Fibroblast of skin of right quadriceps (primary cell): ENCODE results near the gene SDC4.

Experiments
- DNase-seq: peaks from one replicate; pipeline ENCODE4 v3.0.0-alpha.2; 2013

The SDC4 gene

DNA sequence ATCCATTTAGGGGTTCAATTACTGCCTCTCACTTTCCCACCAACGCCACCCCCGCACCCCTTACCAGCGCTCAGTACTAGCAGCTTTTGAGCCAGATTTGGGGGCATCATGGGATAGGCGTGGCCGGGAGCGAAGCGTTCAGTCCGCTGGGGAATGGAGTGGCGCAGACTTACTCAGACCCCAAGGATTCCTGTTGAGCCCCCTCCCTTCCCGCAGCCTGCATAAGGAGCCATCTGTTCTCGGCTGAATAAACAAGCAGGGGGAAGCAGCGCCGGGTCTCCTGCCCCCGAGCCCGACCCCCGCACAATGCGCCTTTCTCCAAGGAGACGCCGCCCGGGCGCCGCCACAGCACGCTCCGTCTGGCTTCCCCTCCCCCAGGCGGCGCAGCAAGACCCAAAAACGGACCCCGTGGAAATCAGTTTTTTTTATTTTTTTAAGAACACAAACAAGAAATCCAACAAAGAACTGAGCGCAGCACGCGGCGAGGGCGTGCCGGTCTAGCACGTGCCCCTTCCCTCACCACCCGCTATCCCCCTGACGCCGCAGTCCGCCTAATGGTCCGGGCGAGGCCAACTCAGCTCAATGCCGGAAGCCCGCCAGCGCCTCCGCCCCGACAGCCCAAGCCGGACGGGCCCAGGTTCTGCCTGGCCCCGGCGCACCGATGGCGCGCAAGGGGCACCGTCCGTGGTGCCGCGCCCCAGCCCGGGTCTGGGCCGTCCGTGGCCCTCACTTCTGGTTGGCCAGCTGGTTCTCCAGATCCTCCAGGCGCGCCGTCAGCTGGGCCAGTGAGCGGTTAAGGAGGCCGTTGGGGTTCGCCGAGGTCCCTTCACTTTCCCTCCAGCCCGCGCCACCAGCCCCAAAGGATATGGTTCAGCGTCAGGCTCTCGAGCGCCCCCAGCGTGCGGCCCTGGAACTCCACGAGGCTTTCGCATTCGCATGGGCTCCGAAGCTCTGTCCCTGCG, 54.9 kb downstream of the SDC4 start:
- DNase-seq, result peak; percentile 64

DNA sequence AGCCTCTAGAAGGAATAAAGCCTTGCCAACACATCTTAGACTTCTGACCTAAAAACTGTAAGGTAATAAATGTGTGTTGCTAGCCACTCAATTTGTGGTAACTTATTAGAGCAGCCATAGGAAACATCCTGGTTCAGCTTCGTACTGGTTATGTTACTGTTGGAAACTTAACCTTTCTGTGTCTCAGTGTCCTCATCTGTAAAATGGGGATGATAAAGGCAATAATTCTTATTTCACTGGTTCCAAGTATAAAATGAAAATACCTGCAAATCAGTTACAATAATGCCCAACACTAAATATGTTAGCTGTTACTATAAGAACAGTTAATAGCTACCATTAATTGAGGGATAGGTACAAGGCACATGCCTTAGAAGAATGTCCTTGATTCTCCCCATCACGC, 55.9 kb downstream of the SDC4 start:
- no peak for DNase-seq

DNA sequence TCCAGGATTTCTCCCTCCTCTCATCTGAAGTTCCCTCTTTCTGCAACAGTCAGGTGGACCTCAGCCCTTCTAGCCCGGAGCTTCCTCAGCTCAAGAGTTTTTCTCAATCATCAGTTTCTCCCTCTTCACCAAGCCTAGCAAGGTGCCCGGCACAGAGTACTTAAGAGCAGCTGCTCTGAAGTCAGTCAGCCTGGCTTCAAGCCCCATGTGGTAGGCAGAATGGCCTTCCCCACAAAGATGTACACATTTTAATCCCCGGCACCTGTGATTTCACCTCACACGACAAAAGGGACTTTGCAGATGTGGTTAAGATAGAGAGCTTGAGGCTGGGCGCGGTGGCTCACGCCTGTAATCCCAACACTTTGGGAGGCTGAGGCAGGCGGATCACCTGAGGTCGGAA, 56.7 kb downstream of the SDC4 start:
- DNase-seq, result no peak

DNA sequence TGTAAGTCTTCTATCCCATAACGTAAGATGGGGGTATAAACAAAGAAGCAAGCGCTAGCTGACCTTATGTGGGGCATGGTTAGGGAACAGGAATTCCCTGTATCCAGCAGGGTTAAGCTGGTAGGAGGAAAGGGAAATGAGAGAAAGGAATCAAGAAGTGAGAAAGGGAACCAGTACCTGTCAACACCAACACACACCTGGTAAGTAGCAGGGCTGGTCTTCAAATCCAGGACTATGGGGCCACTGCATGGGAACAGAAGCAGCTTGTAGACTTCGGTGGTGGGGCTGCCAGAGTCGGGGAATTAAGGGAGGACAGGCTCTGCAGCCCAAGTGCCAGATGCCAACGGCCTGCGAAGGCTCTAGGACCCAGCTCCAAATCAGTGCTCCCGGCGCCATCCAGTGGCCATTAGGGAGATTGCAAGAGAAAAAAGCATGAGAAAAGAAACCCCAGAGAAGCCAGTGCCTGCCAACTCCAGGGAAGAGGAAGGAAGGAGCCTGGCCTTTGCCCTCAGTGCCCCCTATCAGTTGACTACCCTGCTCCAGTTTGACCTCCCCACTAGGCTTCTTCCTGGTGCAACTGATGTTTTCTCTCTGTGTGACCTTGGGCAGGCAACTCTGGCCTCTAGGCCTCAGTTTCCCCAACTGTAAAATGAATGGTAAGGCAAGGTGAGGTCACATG, 57.4 kb downstream of the SDC4 start:
- DNase-seq, result peak; percentile 64

DNA sequence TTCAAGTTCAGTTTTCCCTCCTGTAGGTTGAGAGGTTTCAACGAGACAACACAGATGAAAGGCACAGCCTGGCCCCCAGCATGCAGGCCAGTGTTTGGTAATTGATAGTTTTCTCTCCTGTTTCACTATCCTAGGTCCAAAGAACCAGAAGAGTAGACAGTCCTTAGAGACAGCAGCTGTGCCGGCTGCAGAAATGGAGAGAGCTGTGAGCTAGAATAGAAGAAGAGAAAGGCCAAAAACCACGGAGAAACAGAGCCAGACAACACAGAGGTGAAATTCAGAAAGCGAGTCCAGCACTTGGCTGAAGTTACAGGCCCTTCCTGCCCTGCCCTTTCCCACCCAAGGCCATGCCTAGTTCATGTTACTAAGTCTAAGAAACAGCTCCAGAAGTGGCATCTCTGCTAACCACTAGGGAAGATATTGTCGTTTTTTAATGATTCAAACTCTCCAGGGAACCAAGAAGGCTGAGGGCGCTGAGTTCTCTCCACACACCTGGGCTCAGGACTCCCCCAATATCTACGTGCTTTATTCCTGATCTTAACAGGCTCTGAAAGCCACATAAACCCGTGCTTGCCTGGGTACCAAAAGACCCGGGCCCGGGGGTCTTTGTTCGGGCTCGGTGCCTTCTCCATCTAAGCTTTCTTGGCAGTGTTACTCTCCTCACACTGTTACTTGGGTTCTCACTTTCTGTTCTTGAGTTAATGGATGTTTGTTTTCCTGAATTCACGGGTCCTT, 58.1 kb downstream of the SDC4 start:
- no peak for DNase-seq

DNA sequence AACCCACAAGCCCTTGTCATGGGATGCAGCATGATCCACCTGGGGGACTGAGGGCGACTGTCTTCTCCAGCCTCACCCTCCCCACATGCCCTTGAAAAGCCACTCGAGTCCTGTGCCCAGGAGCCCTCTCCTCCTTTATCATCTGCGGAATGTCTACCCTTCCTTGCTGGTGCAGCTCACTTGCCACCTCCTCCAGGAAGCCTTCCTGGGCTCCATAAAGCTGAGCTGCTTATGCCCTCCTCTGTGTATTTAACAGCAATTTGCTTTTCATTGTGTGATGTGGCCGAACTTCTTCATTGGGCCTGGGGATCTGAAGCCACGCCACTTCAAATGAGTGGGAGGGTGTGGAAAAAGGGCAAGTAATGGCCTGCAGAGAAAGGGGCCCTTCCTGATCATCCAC, 59.4 kb downstream of the SDC4 start:
- DNase-seq, result no peak

DNA sequence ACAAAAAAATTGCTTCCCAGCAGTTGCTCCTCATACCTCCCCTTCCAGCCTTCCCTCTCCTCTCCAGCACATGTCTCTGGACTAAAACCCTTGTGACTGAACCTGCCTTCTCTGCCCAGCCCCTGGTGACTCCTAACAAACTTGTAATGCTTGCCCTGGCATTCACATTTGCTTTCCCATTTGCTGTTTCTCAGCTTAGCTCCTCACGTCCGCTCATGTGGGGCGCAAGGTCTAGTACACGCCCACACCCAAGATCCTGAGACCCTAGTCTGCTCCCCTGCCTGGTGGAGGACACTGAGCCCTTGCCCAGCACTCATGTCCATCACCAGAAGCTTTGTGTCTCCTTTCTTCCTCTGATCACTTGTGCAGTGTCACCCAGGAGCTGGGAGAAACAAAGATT, 59.8 kb downstream of the SDC4 start:
- DNase-seq, result no peak

DNA sequence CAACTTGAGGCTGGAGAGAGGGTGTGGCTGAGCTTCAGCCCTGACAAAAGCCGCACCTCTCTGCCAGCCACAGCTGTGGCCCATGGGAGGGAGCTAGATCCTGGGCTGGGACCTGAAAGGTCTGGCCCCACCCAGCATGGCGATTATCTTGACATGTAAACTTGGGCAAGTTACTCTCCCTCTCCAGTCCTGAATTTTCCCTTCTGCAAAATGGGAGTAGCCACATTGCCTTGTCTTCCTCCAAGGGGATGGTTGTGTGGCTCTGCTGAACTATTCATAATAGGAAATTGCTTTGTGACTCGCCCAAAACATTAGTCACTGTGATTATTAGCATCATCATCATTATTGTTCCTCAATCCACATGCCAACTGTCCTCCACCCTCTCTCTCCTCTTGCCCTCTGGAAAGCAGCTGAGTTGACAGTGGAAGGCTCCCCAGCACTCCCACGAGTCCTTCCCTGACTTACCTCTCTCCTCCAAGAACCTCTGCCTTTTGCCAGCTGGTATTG, 64.6 kb downstream of the SDC4 start:
- DNase-seq, result no peak

DNA sequence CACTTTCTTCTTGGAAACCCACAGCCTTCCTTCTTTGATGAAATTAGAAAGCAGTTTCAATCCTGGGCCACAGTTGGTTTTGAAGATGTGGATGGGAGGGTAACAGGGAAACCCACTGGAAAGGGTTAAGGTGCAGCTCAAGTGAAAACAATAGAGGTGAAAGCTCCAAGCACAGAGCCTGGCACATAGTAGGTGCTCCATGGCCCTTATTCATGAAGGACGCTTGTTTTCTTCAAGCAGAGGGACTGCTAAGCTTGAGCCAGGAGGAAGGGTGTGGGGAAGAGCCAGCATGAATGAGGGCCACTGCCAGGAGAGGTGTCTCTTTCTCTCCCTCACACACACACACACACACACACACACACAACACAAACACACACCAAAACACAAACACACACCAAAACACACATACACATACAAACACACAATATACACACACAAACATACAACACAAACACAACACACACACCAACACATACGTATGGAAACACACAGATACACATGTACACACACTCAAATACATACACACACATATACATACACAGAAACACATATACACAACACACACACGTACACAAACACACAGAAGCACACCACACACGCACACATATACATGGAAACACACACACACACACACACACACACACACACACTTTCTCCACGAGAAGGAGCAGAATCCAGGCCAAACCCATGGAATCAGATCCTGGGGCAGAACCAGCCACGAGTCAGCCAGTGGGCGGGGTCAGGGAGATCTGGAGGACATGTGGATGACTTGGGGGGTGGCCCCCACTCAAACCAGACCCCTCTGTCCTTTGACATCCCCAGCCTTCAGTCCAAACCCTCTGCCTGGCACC, 65.3 kb downstream of the SDC4 start:
- DNase-seq, result no peak

DNA sequence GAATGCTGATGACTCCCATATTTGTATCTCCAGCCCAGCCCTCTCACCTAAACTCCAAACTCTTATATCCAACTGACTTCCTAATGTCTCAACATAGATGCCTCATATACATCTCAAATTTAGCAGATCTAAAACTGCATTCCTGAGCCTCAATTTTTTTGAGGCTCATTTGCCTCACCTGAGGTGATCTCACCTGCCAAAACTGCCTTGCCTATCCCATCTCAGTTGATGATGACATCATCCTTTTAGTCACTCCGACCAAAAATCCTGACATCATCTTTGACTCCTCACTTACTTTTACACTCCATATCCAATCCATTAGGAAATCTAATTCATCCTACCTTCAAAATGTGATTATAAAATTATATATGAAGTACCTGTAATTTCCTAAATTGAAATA, 68.2 kb downstream of the SDC4 start:
- no peak for DNase-seq

DNA sequence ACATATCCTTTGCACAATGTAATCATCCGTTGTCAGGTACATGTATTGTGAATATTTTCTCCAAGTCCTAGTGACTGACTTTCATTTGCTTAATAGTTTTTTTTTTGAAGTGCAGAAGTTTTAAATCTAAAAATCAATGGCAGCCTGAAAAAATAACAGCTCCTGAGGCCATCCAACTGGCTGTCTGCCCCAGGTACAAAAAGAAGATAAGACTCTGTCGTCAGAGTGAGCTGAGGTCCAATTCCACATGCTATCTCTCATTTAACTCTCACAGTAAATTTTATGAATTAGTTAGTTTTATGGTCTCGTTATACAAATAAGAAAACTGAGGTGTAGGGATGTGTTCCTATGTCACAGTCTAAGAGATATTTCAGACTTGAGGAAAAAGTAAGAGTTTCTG, 72.9 kb downstream of the SDC4 start:
- DNase-seq, result no peak
